Measurements from ENCODE around the gene FAM124A.

FAM124A gene

DNA sequence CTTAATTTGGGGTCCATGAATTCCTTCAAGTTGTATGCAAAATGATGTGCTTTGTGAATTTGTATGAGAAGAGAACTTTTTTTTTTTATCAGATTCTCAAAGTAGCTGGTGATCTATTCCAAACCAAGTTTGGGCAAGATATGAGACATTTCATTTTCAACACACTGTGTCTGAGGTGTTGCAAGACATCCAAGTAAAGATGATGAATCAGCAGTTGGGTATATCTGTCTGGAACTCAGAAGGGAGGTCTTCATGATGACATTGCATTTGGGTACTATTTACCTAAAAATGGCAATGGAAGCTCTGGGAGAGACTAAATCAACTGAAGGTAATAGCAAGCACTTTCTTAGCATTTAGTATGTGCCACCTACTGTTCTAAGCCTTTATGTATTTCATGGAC is 2.8 kb downstream of the FAM124A start:
- TF ChIP-seq, protein P1, sequence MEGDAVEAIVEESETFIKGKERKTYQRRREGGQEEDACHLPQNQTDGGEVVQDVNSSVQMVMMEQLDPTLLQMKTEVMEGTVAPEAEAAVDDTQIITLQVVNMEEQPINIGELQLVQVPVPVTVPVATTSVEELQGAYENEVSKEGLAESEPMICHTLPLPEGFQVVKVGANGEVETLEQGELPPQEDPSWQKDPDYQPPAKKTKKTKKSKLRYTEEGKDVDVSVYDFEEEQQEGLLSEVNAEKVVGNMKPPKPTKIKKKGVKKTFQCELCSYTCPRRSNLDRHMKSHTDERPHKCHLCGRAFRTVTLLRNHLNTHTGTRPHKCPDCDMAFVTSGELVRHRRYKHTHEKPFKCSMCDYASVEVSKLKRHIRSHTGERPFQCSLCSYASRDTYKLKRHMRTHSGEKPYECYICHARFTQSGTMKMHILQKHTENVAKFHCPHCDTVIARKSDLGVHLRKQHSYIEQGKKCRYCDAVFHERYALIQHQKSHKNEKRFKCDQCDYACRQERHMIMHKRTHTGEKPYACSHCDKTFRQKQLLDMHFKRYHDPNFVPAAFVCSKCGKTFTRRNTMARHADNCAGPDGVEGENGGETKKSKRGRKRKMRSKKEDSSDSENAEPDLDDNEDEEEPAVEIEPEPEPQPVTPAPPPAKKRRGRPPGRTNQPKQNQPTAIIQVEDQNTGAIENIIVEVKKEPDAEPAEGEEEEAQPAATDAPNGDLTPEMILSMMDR (conservative IDR thresholded peaks at IDR 0.05; ENCODE audit: low read depth, low read length): no peak
- no peak overlapping the region for H3K4me3 ChIP-seq (ENCODE audit: low read length)
- no peak for DNase-seq (ENCODE audit: low read depth)

DNA sequence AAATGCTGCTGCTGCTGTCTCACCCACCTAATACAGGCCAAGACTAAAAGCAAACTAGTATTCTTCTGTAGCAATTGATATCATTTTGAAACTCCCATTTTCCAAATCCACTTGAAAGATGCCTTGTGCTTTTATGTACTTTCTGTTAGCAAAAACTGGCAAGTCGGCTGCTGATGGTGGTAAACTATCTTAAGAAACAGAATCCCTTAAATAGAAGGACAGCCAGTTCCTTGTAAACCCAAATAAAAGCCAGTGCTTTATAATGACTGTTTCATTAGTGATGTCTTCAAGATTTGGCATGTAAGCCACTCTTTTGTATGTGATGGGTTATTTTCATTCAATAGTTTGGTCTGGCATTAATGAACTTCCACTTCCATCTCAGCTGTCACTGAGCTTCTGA is 5.2 kb downstream of the FAM124A start:
- DNase-seq (ENCODE audit: low read depth): no peak
- TF ChIP-seq, protein P1 (conservative IDR thresholded peaks at IDR 0.05; ENCODE audit: low read depth, low read length): no peak
- no peak overlapping the region for H3K4me3 ChIP-seq (ENCODE audit: low read length)

DNA sequence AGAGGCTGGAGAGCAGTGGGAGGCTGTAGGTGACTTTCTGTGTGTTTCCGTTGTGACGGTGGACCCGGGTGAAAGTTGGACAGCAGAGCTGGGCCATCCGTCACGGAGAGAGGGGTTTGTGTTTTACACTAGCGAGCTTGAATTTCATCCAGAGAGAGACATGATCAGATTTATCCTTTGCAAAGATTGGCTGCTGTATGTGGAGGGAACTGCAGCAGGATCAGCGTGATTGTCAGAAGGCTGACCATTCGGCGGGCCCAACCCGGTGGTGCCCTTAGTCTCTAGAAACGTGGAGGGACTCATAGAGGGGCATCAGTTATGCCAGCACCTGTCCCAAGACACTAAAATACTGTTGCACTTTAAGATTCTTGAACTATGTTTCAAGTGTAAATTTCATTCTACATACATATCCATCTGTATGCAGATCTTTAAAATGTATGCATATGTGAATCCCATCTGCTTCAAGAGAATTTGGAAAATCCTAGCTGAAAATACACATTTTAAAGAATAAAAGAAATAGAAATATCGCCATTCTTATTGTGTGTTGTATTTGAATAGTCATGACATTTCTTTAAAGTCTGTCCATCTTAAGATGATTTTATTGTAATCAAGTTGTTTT is 7.0 kb downstream of the FAM124A start:
- TF ChIP-seq, protein P1 (conservative IDR thresholded peaks at IDR 0.05; ENCODE audit: low read depth, low read length): no peak
- no peak overlapping the region for H3K4me3 ChIP-seq (ENCODE audit: low read length)
- DNase-seq (ENCODE audit: low read depth): no peak

DNA sequence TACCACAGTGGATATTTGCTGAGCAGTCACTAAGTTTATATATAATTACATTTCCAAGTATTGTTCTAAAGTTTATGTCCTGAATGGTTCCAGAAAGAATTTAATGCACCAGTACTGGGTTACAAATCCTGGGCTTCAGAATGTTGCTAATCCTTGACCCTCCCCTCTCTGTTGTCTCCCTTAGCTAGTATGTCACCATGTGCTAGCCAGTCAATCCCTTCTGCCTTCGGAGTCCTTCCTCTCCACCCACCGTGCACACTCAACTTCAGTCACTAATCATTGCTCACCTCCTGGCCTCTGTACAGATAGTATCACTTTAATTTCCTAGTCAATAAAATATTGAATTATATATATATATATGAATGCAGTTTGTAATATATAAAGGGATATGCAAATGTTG is 7.5 kb downstream of the FAM124A start:
- no peak for DNase-seq (ENCODE audit: low read depth)
- TF ChIP-seq, protein P1 (conservative IDR thresholded peaks at IDR 0.05; ENCODE audit: low read depth, low read length): no peak

DNA sequence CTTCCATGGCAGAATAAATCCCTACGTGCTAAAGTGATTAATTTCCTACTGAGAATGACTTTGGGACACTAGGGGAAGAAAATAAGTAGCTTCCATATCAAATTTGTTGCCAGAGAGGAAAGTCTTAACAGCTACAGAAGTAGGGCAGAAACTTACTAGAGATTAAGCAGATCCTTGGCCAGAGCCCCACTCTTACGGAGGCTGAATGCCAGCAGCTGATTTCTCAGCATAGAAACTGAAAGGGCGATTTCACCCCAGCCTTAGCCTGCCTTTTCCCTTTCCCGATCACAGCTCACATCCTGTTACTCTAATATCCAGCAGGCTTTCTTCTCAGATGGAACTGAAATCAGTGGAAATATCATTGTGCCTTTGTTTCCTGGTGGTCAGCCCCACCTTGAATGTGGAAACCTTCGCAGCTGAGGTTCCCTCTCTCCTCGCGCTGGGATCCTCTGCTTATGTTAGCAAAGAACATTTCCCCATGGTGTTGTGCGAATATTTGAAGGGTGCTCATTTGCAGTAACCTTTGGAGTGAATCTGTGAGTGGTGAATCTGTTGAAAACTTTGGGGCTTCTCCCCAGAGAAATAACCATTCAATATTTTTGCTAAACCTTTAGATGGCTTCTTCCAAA is 8.4 kb downstream of the FAM124A start:
- TF ChIP-seq, protein P1 (conservative IDR thresholded peaks at IDR 0.05; ENCODE audit: low read depth, low read length): no peak
- peak overlapping the region; percentile 25 for H3K4me3 ChIP-seq (ENCODE audit: low read length)
- DNase-seq (ENCODE audit: low read depth): peak; percentile 78

More for the DNA sequence above, 7.5 kb downstream of the FAM124A start:
- H3K4me3 ChIP-seq (ENCODE audit: low read length): no peak overlapping the region

DNA sequence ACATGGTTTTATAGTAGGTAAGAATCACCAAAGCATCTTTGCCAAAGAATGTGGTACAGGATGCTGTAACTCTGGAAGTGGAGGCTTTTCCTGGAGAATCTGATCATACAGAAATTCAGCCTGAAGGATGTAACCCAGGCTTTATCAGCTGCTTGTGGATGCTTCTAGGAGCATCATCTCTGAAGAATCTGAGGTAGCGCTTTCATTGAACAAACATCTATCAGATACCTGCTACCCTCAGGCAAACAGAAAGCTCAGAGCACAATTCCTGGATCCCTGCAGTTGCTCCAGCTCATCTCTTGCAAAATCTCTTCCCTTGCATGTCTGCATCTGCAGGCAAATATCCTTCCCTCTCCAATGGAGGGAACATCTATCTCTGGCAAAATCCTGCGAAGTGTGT is 9.3 kb downstream of the FAM124A start:
- TF ChIP-seq, protein P1 (conservative IDR thresholded peaks at IDR 0.05; ENCODE audit: low read depth, low read length): no peak
- no peak overlapping the region for H3K4me3 ChIP-seq (ENCODE audit: low read length)
- DNase-seq (ENCODE audit: low read depth): no peak

DNA sequence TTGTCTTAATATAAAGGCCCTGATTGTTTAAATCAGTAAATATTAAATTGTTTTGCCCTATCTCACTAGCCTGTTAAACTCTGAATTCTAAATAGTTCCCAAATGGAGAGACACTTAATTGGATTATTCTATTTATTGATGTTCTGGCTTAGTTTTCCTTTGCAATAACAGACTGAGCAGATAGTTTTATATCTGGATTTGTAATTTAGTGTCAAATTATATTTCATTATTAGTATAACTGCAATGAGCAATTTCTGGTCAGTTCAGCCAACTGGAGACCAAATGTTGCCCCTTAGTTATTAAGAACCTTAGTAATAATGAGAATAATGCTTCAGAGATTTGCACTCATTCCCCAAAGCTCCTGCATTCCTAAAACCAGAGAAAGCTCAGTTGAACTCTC is 10.1 kb downstream of the FAM124A start:
- TF ChIP-seq, protein P1 (conservative IDR thresholded peaks at IDR 0.05; ENCODE audit: low read depth, low read length): no peak
- H3K4me3 ChIP-seq (ENCODE audit: low read length): no peak overlapping the region
- no peak for DNase-seq (ENCODE audit: low read depth)
